ENCODE data around the gene ADARB2.

GRCh38 chr10:1359626-1359955 lies 377.7 kb downstream of the ADARB2 start:
- no peak for TF ChIP-seq CTCF (IDR thresholded peaks at IDR 0.05; ENCODE audit: poor library complexity)
- no peak for TF ChIP-seq EZH2 (IDR thresholded peaks at IDR 0.05; ENCODE audit: borderline replicate concordance)
- TF ChIP-seq EZH2phosphoT487 (IDR thresholded peaks at IDR 0.05; ENCODE audit: low read depth, severe bottlenecking, unreplicated experiment), result no peak

Data from hepatocyte (in vitro differentiated cells).